SH-SY5Y (cell line): ENCODE results near the gene PEX7.

Experiments
- GATA2 ChIP-seq: IDR thresholded peaks from 2 replicates; pipeline ENCODE4 v1.6.1; 2011; ENCODE audit warnings: mild to moderate bottlenecking, low read depth, low read length
- GATA3 ChIP-seq: IDR thresholded peaks from 2 replicates; pipeline ENCODE4 v1.6.1; 2011; ENCODE audit warnings: low read depth, mild to moderate bottlenecking, low read length, moderate library complexity

DNA sequence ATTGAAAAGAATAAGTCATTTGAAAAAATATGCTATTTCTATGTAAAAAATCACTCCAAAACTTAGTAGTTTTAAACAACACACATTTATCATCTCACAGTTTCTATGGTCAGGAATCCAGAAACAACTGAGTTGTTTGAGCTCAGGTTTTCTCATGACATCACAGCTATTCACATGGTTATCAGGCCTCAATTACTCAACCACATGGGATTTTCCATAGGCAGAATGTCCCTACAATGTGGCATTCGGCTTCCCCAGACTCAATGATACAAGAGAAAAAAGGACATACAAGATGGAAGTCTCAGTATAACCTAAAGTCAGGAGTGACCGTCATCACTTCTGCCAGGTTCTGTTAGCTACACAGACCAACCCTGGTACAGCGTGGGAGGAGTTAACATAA, 96.3 kb downstream of the PEX7 start:
- TF ChIP-seq GATA2 (no peak), GATA3 (no peak)
